Epithelial cell of proximal tubule (primary cell): ENCODE results near the gene ZSCAN5B. TPM values are rescaled to one million over a fixed set of nuclear protein-coding genes. Genes with fewer than 3 reads are reported as not detected.
"Not testable (repeated sequence)": the region's sequence is repeated elsewhere in the genome, so short reads cannot be mapped to it uniquely, and the experiment has no call there.

Experiments used
- DNase-seq: peaks from one replicate; pipeline ENCODE4 v3.0.0-alpha.2; 2011; ENCODE audit warnings: low read depth
- H3K4me3 ChIP-seq: 2 replicates; pipeline ENCODE4 v1.5.1; 2011; ENCODE audit warnings: low read depth, mild to moderate bottlenecking, low read length
- total RNA-seq: library from RNA; depleted of rRNA; stranded (reverse); fragments of >200 nt; gene quantifications from 2 replicates; pipeline ENCODE4 v1.2.3, GENCODE V29; 2015
- TF ChIP-seq, protein P1 (sequence below): conservative IDR thresholded peaks from 2 replicates; pipeline ENCODE4 v1.5.1; 2012; ENCODE audit warnings: low read depth, mild to moderate bottlenecking, low read length

The ZSCAN5B gene
- total RNA-seq, 1 donor from 2014 or later = not detected

- TF ChIP-seq, protein P1, sequence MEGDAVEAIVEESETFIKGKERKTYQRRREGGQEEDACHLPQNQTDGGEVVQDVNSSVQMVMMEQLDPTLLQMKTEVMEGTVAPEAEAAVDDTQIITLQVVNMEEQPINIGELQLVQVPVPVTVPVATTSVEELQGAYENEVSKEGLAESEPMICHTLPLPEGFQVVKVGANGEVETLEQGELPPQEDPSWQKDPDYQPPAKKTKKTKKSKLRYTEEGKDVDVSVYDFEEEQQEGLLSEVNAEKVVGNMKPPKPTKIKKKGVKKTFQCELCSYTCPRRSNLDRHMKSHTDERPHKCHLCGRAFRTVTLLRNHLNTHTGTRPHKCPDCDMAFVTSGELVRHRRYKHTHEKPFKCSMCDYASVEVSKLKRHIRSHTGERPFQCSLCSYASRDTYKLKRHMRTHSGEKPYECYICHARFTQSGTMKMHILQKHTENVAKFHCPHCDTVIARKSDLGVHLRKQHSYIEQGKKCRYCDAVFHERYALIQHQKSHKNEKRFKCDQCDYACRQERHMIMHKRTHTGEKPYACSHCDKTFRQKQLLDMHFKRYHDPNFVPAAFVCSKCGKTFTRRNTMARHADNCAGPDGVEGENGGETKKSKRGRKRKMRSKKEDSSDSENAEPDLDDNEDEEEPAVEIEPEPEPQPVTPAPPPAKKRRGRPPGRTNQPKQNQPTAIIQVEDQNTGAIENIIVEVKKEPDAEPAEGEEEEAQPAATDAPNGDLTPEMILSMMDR = no peak
- DNase-seq = no peak
- H3K4me3 ChIP-seq = no peak overlapping the region
Measured at GRCh38 chr19:56193981-56194640, 3.5 kb downstream of the ZSCAN5B start.

GRCh38 chr19:56191711-56192110, 5.9 kb downstream of the ZSCAN5B start:
- DNase-seq = no peak
- H3K4me3 ChIP-seq = no peak overlapping the region
- TF ChIP-seq, protein P1 = no peak

DNA sequence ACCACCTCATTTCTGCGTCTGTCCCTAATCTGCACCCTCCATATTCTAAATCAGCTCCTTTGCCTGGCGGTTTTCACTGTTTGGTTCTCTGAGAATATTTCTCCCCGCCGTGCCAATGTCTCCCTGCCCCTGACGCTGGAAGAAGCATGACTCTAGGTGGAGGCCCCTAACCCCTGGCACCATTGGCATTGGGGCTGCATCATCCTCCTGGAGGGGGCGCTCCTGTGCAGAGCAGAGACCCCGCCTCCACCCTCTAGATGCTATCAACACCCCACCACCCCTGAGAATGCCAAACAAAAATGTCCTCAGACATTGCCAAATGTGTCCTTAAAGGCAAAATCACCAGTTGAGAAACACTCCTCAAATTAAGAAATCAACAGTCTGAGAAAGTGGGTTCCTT, 6.5 kb downstream of the ZSCAN5B start:
- no peak overlapping the region for H3K4me3 ChIP-seq
- DNase-seq = no peak
- TF ChIP-seq, protein P1 = no peak

- TF ChIP-seq, protein P1 = no peak
- H3K4me3 ChIP-seq = no peak overlapping the region
- no peak for DNase-seq
Measured at GRCh38 chr19:56189785-56190184, 7.8 kb downstream of the ZSCAN5B start.

DNA sequence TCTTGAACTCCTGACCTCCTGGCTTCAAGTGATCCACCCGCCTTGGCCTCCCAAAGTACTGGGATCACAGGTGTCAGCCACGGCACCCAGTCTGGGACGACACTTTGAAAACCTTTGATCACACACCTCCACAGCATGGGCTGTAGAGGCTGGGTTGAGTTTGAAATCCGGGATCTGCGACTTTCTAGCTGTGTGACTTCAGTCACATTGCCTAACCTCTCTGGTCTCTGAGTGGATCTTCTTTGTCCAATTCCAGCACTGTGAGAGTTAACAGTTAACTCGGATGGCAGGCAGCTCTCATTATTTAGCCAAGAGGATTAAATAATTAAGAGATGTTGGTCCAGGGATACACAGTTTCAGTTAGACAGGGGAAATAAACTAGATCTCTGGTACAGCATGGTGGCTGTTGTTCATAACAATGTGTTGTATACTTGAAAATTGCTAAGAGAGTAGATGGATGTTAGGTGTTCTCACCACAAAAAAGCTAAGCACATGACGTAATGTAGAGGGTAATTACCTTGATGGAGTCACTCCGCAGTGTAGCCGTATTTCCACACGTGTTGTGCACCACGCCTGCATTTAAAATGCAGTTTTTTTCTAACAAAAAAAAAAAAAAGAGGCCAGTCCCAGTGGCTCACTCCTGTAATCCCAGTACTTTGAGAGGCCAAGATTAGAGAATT, 19.9 kb downstream of the ZSCAN5B start:
- no peak overlapping the region for H3K4me3 ChIP-seq
- TF ChIP-seq, protein P1 = no peak
- DNase-seq = no peak

DNA sequence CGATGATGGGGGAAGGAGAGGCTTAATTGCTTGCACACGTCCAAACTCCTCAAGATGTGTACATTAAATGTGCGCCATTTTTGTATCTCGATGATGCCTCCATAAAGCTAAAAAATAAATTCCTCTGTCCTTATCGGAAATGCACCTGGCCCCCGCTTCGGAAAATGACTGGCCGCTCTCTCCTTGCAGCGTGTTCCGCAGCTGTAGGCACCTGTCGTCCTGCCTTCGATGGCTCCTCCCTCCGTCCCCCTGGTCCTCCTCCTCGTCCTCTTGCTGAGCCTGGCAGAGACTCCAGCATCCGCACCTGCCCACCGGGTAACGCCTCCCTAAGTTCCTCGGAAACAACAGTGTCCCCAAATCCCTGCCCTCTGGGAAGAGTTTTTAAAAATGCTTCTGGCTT, 20.7 kb downstream of the ZSCAN5B start:
- DNase-seq = no peak
- no peak overlapping the region for H3K4me3 ChIP-seq
- TF ChIP-seq, protein P1 = no peak

- not testable (repeated sequence) for DNase-seq, H3K4me3 ChIP-seq
Measured at GRCh38 chr19:56176310-56176709, 21.3 kb downstream of the ZSCAN5B start.

GRCh38 chr19:56175861-56176307, 21.7 kb downstream of the ZSCAN5B start, which contains the start of gene GALP:
TSS of gene GALP (plus strand) at chr19:56176008. CDS start at chr19:56177109, 1,101 bp downstream.
- not testable (repeated sequence) for DNase-seq, H3K4me3 ChIP-seq
